Psoas muscle (tissue), 8 donors: ENCODE data around the gene HERC6. TPM values are rescaled to one million over a fixed set of nuclear protein-coding genes. Genes with fewer than 3 reads are reported as not detected.

Experiments used
- ATAC-seq, 4 donors: fragments of 200-7000 bp; cut with Tn5 transposase; one replicate each; pipeline ENCODE4 v1.9.1; 2020; ENCODE audit warnings: moderate library complexity in 3 of 4, mild to moderate bottlenecking in 2 of 4
- DNase-seq, 2 donors: peaks; one replicate each; pipeline ENCODE4 v3.0.0-alpha.2; 2020
- H3K27ac ChIP-seq: fragments of 200-600 bp; one replicate; pipeline ENCODE4 v1.8.0; 2022
- H3K27me3 ChIP-seq, 3 donors: fragments of 200-600 bp in 1 of 3; one replicate each; pipeline versions ENCODE4 v1.6.1 to v1.8.0; 2013 to 2022; ENCODE audit warnings: low read length in 2 of 3, mild to moderate bottlenecking in 2 of 3, moderate library complexity in 1 of 3; ENCODE audit not compliant: insufficient read depth in 3 of 3
- H3K36me3 ChIP-seq, 2 donors: fragments of 200-600 bp in 1 of 2; one replicate each; pipeline versions ENCODE4 v1.6.1 to v1.8.0; 2013 to 2022; ENCODE audit warnings: low read depth in 1 of 2, mild to moderate bottlenecking in 1 of 2, moderate library complexity in 1 of 2; ENCODE audit not compliant: insufficient read depth in 1 of 2
- H3K4me1 ChIP-seq: fragments of 200-600 bp; one replicate; pipeline ENCODE4 v1.8.0; 2022
- H3K4me3 ChIP-seq: fragments of 200-600 bp; one replicate; pipeline ENCODE4 v1.8.0; 2022; ENCODE audit warnings: mild to moderate bottlenecking
- H3K9me3 ChIP-seq: fragments of 200-600 bp; one replicate; pipeline ENCODE4 v1.8.0; 2022
- WGBS, 3 donors: extraction: QIAGEN DNeasy Blood & Tissue Kit; methylation state at CpG; one replicate each; pipeline versions ENCODE4 v1.1.6 to v1.1.7; 2013; 5-methylcytosine and 5-hydroxymethylcytosine counted together
- intact Hi-C, 2 donors: fragments of 100-400 bp; cut with DNase I; formaldehyde crosslinking; loops; one replicate each; pipeline versions ENCODE4 v1.11.0 to v1.14.2; 2022
- long read RNA-seq, 2 donors: library from polyadenylated mRNA; unstranded; transcript quantifications; one replicate each; pipeline ENCODE4 v2.0.0, GENCODE V29; 2021
- polyA plus RNA-seq, 3 donors: library from polyadenylated mRNA; stranded (reverse); fragments of 200-250 nt; gene quantifications; one replicate each; pipeline ENCODE4 v1.2.3, GENCODE V29; 2013
- total RNA-seq, 4 donors: library from RNA; stranded (reverse); fragmentation: NEBNext Ultra II Directional in 2 of 4; extraction: Animal tissue kit (Norgen Biotek cat#: 25700) in 2 of 4; gene quantifications; one replicate each; pipeline versions ENCODE4 v1.2.1 to v1.2.4, GENCODE V29; 2021 to 2023
- TF ChIP-seq, protein P1 (sequence below): fragments of 200-600 bp; IDR thresholded peaks from one replicate; pipeline ENCODE4 v1.8.0; 2022; ENCODE audit warnings: antibody characterized with exemption
- donor health status: healthy with polysubstance abuse.
- donor health status: DM: no; HTN: no; CAD: no; lungs with moderate emphysema.
- donor health status: Bipolar disorder and iron deficiency.
- donor health status: healthy.
- donor health status: DM: yes; HTN: yes; CAD: no.
- donor health status: DM: no; HTN: no; CAD: no.
- donor health status: DM: no; HTN: no; CAD: no.
- donor health status: DM: yes; HTN: yes; CAD: no.

HERC6 gene
- 1 to 10 TPM in 3 of 4 donors, under 1 TPM in 1; 0.86 to 2.7 (median 1.8) TPM for total RNA-seq
- under 1 TPM; 0.53 to 0.92 (median 0.75) TPM for polyA plus RNA-seq
- long read RNA-seq, donor 1, partial matches to known transcripts = 0 of 2 reads
- long read RNA-seq, donor 1, other reads (novel, unspliced or antisense) = 1 of 2 reads
- long read RNA-seq, donor 2, partial matches to known transcripts = 0 of 3 reads
- long read RNA-seq, donor 2, other reads (novel, unspliced or antisense) = 1 of 3 reads

DNA sequence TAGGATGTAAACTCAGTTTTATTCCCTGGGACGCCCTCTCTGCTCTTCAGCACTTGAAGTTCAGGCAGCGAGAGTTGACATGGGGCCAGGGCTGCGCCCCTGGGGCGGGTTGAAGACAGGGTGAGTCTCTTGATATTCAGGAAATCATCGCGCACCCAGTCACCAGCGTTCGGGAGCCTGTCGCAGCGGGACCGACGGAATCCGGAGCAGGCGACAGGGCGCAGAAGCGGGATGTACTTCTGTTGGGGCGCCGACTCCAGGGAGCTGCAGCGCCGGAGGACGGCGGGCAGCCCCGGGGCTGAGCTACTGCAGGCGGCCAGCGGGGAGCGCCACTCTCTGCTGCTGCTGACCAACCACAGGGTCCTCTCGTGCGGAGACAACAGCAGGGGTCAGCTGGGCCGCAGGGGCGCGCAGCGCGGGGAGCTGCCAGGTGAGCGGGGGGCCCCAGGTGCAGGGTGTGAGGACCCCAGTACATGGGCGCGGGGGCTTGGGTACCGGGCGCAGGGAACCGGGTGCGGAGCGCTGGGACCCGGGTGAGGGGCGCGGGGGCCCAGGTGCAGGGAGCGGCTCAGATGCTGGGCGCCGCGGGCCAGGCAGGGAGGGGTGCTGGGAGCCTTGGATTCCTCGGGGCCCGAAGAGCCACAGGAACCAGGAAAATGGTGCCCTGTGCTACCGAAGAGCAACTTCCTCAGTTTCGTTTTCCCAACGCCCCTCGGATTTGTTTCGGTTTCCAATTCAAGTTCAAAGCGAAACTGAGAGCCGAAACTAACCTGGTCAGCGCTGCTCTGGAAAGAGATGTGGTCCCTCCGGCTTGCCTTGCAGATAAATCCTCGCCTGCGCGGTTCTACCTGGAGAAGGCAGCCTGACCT is at the start of gene HERC6:
TSS of gene HERC6 (plus strand) at position 162 of the 869 bp plus-strand sequence. CDS start at position 232, 70 bp downstream.
- intact Hi-C loops = loop anchor here (2.0 to 10.0 kb wide), 4 partner anchors 78 to 162 kb away; partner anchors contain the start of genes HERC5 (in 1 of the 2), PPM1K (in 1 of the 2) and PYURF (in 1 of the 2)
- WGBS, 3 donors = 0 to 1% (median 1%) methylated on average over 57 to 62 of the region's 62 CpGs
- TF ChIP-seq, protein P1, sequence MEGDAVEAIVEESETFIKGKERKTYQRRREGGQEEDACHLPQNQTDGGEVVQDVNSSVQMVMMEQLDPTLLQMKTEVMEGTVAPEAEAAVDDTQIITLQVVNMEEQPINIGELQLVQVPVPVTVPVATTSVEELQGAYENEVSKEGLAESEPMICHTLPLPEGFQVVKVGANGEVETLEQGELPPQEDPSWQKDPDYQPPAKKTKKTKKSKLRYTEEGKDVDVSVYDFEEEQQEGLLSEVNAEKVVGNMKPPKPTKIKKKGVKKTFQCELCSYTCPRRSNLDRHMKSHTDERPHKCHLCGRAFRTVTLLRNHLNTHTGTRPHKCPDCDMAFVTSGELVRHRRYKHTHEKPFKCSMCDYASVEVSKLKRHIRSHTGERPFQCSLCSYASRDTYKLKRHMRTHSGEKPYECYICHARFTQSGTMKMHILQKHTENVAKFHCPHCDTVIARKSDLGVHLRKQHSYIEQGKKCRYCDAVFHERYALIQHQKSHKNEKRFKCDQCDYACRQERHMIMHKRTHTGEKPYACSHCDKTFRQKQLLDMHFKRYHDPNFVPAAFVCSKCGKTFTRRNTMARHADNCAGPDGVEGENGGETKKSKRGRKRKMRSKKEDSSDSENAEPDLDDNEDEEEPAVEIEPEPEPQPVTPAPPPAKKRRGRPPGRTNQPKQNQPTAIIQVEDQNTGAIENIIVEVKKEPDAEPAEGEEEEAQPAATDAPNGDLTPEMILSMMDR = peak; percentile 61
- Histone ChIP-seq H3K4me3 (peak within 1 kb of the TSS; percentile 99), H3K27me3 (no peaks in the 10 kb centered on the region), H3K27ac (peak within 1 kb of the TSS; percentile 76), H3K9me3 (no peaks in the 10 kb centered on the region), H3K4me1 (no peaks in the 10 kb centered on the region), H3K36me3 (no peaks in the 10 kb centered on the region)
- DNase-seq (peak; percentile 73 to 81), ATAC-seq (peak; percentile 95 to 98 (median 97))

- H3K4me3 ChIP-seq = no peak overlapping the region
- no peaks in the 10 kb centered on the region for H3K9me3 ChIP-seq
- DNase-seq (no peak), ATAC-seq (peak; percentile 48 to 76 (median 64))
- TF ChIP-seq, protein P1 = no peak
- no peaks in the 10 kb centered on the region for H3K27me3 ChIP-seq
- H3K27ac ChIP-seq = no peak overlapping the region
- intact Hi-C loops = no loop called here
- no peaks in the 10 kb centered on the region for H3K36me3 ChIP-seq
- WGBS, 3 donors = 95 to 100% (median 96%) methylated on average over 1 of the region's 1 CpG
- peaks cover 14% of the 10 kb centered on the region for H3K4me1 ChIP-seq
These were observed 44.8 kb upstream of the HERC6 start for GRCh38 chr4:88333741-88334405.

DNA sequence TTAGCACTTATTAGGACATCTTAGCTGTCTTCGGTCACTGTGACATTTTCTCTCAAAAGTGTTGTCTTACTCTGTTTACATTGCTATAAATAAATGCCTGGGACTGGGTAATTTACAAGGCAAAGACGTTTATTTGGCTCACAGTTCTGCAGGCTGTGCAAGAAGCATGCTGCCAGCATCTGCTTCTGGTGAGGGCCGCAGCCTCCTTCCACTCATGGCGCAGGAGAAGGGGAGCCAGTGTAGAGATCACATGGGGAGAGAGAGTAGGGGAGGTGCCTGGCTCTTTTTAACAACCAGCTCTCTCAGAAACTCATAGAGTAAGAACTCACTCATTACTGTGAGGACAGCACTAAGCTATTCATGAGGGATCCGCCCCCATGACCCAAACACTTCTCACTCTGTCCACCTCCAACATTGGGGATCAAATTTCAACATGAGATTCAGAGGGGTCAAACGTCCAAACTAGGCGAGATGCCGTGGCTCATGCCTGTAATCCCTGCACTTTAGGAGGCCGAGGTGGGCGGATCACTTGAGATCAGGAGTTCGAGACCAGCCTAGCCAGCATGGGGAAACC is 43.5 kb upstream of the HERC6 start:
- DNase-seq = no peak
- peak in 3 of 4 donors; percentile 59 to 82 (median 77) for ATAC-seq
- WGBS, 3 donors = 23 to 33% (median 28%) methylated on average over 11 of the region's 11 CpGs
- Histone ChIP-seq H3K4me3 (no peak overlapping the region), H3K27ac (peak overlapping the region; percentile 42), H3K4me1 (peaks cover 14% of the 10 kb centered on the region), H3K36me3 (no peaks in the 10 kb centered on the region), H3K9me3 (no peaks in the 10 kb centered on the region), H3K27me3 (no peaks in the 10 kb centered on the region)
- TF ChIP-seq, protein P1 = no peak
- intact Hi-C loops = loop anchor here in 1 of 2 donors (5.0 kb wide), 1 partner anchor 33 kb away; no protein-coding TSS in a partner anchor
